ENCODE data around the gene KRT15.

Gene KRT15

DNA sequence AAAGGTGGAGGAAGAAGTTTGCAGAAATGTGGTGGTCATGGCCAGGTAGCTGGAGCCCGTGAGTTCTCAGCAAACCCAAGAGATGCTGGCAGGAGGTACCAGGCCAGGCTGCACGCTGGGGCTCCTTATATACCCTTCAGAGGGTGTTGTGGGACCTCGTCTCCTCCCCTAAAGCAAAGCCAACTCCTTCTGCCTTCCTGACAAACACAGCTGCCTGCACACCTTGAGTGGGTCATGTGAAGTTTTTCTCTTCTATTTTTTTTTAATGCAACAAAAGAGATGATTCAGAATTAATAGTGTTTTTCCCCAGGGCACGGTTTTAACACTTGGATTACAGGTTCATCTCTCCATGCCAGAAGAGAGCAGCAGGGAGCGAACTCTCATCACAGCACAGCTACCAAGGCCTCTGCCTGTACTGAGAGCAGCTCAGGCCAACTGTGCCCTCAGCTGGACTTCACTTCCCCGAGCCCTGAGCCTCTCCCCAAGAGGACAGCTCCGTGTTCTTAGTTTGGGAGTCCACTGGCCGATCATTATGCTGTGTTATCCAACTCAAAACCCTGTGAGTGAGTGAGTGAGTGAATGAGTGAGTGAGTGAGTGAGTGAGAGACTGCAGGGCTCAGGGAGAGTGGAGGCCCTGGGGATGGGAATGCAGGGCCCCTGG, at the start of gene KRT15:
TSS of gene KRT15 (minus strand) at position 102 of the 661 bp plus-strand sequence. CDS start at position 39, 63 bp downstream.
- DNase-seq: no peak

DNA sequence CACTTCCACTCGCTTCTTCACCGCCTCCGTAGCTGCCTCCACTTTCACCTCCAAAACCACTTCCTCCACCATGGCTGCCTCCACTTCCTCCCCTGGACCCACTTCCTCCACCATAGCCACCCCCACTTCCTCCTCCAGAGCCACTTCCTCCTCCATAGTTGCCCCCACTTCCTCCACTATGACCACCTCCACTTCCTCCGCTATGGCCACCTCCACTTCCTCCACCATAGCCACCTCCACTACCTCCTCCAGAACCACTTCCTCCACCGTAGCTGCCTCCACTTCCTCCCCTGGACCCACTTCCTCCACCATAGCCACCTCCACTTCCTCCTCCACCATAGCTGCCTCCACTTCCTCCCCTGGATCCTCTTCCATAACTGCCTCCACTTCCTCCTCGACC, 48.6 kb upstream of the KRT15 start:
- no peak for DNase-seq
- TF ChIP-seq POLR2A (IDR thresholded peaks at IDR 0.05; ENCODE audit: low read length) (no peak), GATA1 (IDR thresholded peaks at IDR 0.05; ENCODE audit: low read depth, low read length) (no peak)

More for the DNA sequence above, at the start of gene KRT15:
- TF ChIP-seq GATA1 (IDR thresholded peaks at IDR 0.05; ENCODE audit: low read depth, low read length) (no peak), POLR2A (IDR thresholded peaks at IDR 0.05; ENCODE audit: low read length) (no peak)

DNA sequence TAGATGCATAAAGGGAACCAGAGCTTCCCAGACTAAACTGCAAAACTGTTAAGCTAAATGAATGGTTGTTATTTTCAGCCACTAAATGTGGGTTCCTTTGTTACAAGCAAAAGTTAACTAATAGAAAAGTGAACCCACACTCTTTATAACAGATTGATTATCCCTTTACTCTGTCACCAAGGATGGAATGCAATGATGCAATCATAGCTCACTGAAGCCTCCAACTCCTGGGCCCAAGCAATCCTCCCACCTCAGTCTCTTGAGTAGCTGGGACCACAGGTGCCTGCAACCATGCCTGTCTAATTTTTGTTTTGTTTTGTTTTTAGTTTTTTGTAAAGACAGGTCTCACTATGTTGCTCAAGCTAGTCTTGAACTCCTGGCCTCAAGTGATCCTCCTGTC, 46.6 kb upstream of the KRT15 start:
- DNase-seq: no peak
- TF ChIP-seq GATA1 (IDR thresholded peaks at IDR 0.05; ENCODE audit: low read depth, low read length) (no peak), POLR2A (IDR thresholded peaks at IDR 0.05; ENCODE audit: low read length) (no peak)

DNA sequence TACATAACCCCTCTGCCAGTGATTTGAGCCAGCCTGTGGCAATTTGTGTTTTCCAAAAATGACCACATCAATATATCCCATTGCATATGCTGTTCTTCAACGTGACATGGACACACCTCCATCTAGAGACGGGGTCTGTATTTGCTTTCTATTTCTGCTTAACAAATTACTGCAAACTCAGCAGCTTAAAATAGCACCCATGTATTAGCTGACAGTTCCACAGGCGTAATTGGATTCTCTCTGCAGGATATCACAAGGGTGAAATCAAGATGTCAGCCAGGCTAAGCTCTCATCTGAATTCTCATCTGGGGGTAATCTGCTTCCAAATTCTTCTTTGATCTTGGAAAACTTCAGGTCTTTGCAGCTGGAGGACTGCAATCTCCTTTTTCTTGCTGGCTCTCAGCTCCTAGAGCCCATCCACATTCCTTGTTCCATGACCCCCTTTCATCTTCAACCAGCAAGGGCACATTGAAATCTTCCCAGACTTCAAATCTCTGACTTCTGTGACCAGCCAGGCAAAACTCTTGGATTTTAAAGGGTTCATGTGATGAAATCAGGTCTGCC, 45.0 kb upstream of the KRT15 start:
- TF ChIP-seq POLR2A (IDR thresholded peaks at IDR 0.05; ENCODE audit: low read length) (no peak), GATA1 (IDR thresholded peaks at IDR 0.05; ENCODE audit: low read depth, low read length) (no peak)
- DNase-seq: no peak

DNA sequence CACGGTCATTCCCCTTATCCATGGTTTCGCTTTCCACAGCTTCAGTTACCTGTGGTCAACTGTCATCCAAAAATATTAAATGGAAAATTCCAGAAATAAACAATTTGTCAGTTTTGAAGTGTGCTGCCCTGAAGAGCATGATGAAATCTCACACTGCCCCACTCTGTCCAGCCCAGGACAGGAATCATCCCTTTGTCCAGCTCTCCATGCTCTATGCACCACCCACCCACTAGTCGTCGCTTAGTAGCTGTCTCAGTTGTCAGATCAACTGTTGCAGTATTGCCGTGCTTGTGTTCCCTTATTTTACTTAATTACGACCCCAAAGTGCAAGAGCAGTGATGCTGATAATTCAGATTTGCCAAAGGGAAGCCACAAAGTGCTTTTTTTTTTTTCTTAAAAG, 42.9 kb upstream of the KRT15 start:
- no peak for DNase-seq
- TF ChIP-seq GATA1 (IDR thresholded peaks at IDR 0.05; ENCODE audit: low read depth, low read length) (no peak), POLR2A (IDR thresholded peaks at IDR 0.05; ENCODE audit: low read length) (no peak)

DNA sequence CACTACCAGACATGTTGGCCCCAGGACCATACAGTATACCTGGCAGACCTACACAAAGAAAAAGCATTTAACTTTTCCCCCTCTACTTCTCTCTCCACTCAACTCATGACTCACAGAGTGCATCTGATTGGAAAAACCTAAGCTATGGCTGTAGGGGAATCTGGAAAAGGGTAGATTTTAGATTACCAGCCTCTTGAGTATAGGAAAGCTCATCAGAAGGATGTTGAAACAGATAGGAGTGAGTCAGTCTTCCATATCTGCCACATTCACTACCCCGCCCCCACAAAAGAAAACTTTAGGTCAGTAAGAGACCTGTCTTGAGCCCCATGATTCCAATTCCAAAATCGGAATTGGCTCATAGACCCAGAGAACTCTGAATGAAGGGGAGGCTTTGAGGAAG, 40.9 kb upstream of the KRT15 start:
- TF ChIP-seq GATA1 (IDR thresholded peaks at IDR 0.05; ENCODE audit: low read depth, low read length) (no peak), POLR2A (IDR thresholded peaks at IDR 0.05; ENCODE audit: low read length) (no peak)
- DNase-seq: no peak

DNA sequence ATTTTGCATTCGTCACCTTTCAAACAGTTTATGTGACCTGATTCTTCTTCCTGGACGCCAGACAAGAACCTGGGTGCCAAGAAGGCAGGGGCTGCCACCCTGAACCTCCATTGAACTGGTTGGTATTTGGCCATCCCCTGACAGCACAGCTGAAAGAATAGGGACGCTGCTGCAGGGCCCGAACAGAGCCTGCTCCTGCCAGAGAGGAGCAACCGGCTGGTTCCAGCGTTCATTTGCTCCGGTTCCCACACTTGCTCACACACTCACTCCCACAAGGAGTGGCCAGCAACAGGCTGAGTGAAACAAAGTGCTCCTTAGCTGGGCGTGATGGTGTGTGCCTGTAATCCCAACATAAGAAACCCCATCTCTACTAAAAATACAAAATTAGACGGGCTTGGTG, 38.2 kb upstream of the KRT15 start:
- TF ChIP-seq POLR2A (IDR thresholded peaks at IDR 0.05; ENCODE audit: low read length) (no peak), GATA1 (IDR thresholded peaks at IDR 0.05; ENCODE audit: low read depth, low read length) (no peak)
- no peak for DNase-seq

DNA sequence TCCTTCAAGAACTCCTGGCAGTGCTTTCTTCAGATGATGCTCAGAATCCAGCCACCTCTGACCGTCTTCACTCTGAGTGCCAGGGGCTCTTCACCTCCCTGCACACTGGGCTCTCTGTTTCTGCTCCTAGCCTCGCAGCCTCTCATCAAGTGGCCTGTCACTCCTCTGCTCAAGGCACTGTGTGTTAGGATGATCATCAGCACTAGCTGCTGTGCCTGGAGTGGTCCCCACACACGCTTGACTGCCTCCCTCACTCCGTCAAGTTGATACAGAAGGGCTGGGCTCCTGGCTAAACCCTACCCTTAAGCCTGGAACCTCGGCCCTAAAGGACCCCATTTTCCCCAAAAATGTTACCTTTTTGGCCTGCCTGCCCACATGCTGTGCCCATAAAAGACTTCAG, 37.6 kb upstream of the KRT15 start:
- DNase-seq: no peak
- TF ChIP-seq POLR2A (IDR thresholded peaks at IDR 0.05; ENCODE audit: low read length): no peak
- no peak for TF ChIP-seq GATA1 (IDR thresholded peaks at IDR 0.05; ENCODE audit: low read depth, low read length)

DNA sequence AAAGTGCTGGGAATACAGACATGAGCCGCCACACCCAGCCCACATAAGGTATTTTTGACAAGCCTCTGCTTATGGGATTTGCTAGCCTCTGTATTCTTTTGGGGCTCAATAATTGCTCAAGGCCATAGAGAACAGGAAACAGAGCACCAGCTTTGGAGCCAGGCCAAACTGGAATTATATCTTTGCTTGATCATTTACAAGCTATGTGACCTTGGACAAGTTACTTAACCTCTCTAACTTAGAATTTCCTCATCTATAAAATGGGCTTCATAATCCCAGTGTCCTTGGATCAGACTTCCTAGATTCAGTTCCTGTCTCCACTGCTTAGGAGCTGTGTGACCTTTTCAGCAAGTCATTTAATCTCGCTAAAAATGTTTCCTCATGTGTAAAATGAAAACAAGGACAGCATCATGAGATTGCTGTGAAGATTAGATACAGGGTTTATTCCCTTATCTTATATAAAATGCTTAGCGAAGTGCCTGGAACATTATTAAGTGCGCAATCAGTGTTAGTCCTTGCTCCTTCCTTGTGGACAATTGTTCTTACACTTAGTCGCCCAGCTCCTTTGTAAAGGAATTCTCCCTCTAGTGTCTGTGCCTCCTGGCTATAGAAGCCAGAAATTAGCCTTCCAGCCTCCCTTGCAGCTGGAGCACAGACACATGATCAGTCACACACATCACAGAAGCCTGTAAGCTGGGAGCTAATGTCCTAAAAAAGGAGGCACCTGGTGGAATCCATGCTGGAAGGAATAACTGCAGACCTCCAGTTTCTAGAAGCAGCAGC, 36.6 kb upstream of the KRT15 start:
- no peak for DNase-seq
- no peak for TF ChIP-seq POLR2A (IDR thresholded peaks at IDR 0.05; ENCODE audit: low read length)
- no peak for TF ChIP-seq GATA1 (IDR thresholded peaks at IDR 0.05; ENCODE audit: low read depth, low read length)

DNA sequence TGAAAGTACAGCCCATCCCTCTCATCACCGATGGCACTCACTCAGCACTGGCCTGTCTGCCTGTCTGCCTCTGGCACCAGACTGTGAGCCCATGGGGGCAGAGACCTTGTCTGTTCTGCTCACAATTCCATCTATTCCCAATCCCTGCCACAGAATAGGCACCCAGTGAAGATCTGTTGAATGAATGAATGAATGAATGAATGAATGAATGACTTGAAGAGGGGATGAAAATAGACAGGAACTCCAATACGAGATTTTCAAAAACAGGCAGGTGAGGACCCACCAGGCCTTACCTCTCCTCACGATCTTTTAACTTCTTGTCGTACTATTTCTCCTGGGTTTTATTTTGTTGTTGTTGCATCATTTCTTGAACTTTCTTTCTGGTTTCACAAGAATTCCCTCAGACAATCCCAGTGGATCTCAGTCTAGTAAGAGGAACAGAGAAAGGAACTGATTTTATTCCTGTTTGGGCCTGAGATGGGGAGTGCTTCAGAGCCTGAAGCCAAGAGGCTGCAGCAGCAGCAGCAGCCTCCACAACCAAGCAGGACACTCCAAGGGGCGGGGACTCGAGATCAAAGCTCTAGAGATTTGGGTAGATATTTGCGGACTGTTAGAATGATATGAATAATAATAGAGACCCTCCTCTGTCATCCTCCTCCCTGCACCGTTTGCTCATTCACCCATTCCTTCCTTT, 35.4 kb upstream of the KRT15 start:
- DNase-seq: no peak
- TF ChIP-seq GATA1 (IDR thresholded peaks at IDR 0.05; ENCODE audit: low read depth, low read length): no peak
- no peak for TF ChIP-seq POLR2A (IDR thresholded peaks at IDR 0.05; ENCODE audit: low read length)

DNA sequence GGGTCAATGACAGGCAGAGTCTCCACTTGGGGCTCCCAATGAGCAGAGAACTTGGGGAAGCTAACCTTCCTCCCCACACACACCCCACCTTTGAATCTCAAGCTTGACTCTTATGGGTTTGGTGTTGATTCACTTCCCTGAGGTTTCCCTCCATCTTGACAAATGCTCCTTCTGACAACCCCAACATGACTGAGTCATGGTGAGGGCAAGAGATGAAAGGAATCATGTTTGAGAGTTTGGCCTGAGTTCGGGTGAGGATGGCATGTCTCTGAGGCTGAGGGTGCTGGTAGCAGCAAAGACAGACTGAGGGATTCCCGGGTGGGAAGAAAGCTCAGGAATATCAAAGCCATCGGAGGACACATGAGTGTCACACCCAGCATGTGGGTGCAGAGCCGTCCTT, 34.5 kb upstream of the KRT15 start:
- DNase-seq: no peak
- TF ChIP-seq POLR2A (IDR thresholded peaks at IDR 0.05; ENCODE audit: low read length) (no peak), GATA1 (IDR thresholded peaks at IDR 0.05; ENCODE audit: low read depth, low read length) (no peak)

DNA sequence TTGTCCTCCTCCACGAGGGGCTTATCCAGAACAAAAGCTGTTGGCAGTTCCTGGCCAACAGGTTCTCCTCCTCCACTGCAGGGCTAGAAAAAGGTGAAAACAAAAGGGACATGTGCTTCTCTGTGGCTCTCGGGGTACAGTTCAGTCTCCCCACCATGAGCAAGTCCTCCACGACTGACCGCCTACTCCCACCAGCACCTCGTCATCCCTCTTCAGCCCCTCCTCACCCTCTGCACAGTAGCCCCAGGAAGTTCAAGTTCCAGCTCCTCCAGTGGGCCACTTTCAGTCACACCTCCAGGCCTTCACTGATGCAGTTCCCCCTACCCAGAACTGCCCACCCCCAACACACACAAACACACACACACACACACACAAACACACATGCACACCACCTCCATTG, 33.8 kb upstream of the KRT15 start:
- DNase-seq: no peak
- no peak for TF ChIP-seq POLR2A (IDR thresholded peaks at IDR 0.05; ENCODE audit: low read length)
- TF ChIP-seq GATA1 (IDR thresholded peaks at IDR 0.05; ENCODE audit: low read depth, low read length): no peak

DNA sequence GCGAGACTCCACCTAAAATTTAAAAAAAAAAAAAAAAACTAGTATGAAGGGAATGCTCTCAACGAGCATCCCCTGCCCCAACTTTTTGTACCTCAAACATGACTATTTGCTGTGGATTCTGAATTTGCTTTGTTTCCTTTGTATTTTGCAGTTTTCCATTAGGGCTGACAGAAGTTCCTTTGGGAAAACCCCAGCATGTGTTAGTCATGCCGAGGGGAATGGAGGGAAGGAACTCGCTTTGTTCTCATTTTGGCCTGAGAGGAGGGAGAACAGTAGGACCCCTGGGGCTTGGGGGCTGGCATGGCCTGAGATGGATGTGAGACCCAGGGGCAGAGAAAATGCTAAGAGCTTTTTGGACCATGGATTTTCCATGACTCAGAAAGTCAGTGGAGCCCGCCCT, 32.7 kb upstream of the KRT15 start:
- TF ChIP-seq POLR2A (IDR thresholded peaks at IDR 0.05; ENCODE audit: low read length): no peak
- no peak for TF ChIP-seq GATA1 (IDR thresholded peaks at IDR 0.05; ENCODE audit: low read depth, low read length)
- DNase-seq: no peak

DNA sequence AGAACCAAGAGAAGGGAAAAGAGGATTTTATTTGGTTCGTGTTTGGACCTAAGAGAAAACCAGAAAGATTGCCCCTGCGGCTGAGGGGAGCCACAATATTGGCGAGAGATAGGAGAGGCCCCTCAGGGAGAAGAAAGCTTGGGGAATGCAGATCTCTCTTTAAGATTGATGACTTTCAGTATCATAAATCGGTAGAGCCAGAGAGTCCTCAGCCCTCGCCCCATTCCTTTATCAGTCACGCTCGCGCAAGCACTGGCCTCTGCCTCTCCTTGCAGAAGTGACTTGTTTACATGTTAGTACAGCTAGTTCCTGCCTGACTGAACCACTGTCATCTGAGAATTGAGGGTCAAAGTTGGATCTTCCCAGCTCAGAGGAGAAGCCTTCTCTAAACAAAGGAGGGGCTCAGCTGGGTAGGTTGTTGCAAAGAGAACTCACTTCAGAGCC, 30.9 kb upstream of the KRT15 start:
- no peak for TF ChIP-seq GATA1 (IDR thresholded peaks at IDR 0.05; ENCODE audit: low read depth, low read length)
- no peak for TF ChIP-seq POLR2A (IDR thresholded peaks at IDR 0.05; ENCODE audit: low read length)
- DNase-seq: peak; percentile 73 to 78
